ENCODE results near the gene RPAP2. TPM values are rescaled to one million over a fixed set of nuclear protein-coding genes. Genes with fewer than 3 reads are reported as not detected.

The RPAP2 gene
- total RNA-seq (2021; fragmentation: NEBNext Ultra II Directional; extraction: Animal tissue kit (Norgen Biotek cat#: 25700)) (27.5 and 28.4 TPM in 2 replicates), polyA plus RNA-seq (2011; rRNA removed) (3.9 and 7.9 TPM in 2 replicates), polyA minus RNA-seq (2011; rRNA and poly(A)+ RNA removed) (8.5 and 15.9 TPM in 2 replicates)
- polyA plus RNA-seq (2011; cell fraction: cytosol; rRNA removed) = 6.8 TPM
- polyA plus RNA-seq (2011; cell fraction: nucleus; rRNA removed) = 4.0 TPM
- polyA plus RNA-seq (2012, experiment 1 of 2) = 6.4 to 11.8 TPM (median 7.5 TPM) in 4 replicates
- polyA plus RNA-seq (2012, experiment 2 of 2) = 0.37 TPM
- polyA plus RNA-seq (2013, experiment 1 of 2) = 12.1 TPM
- 11.6 TPM for polyA plus RNA-seq (2013, experiment 2 of 2)
- 3.4 TPM for polyA minus RNA-seq (2011; cell fraction: cytosol; rRNA and poly(A)+ RNA removed)
- 25.4 TPM for polyA minus RNA-seq (2011; cell fraction: nucleus; rRNA and poly(A)+ RNA removed)
- long read RNA-seq, experiment 1, full-length matches to known transcripts = 2 of 6 reads
- long read RNA-seq, experiment 1, partial matches to known transcripts = 1 of 6 reads
- long read RNA-seq, experiment 1, other reads (novel, unspliced or antisense) = 3 of 6 reads
- long read RNA-seq, experiment 2, full-length matches to known transcripts = 6 of 12 reads
- long read RNA-seq, experiment 2, partial matches to known transcripts = 4 of 12 reads
- long read RNA-seq, experiment 2, other reads (novel, unspliced or antisense) = 2 of 12 reads

DNA sequence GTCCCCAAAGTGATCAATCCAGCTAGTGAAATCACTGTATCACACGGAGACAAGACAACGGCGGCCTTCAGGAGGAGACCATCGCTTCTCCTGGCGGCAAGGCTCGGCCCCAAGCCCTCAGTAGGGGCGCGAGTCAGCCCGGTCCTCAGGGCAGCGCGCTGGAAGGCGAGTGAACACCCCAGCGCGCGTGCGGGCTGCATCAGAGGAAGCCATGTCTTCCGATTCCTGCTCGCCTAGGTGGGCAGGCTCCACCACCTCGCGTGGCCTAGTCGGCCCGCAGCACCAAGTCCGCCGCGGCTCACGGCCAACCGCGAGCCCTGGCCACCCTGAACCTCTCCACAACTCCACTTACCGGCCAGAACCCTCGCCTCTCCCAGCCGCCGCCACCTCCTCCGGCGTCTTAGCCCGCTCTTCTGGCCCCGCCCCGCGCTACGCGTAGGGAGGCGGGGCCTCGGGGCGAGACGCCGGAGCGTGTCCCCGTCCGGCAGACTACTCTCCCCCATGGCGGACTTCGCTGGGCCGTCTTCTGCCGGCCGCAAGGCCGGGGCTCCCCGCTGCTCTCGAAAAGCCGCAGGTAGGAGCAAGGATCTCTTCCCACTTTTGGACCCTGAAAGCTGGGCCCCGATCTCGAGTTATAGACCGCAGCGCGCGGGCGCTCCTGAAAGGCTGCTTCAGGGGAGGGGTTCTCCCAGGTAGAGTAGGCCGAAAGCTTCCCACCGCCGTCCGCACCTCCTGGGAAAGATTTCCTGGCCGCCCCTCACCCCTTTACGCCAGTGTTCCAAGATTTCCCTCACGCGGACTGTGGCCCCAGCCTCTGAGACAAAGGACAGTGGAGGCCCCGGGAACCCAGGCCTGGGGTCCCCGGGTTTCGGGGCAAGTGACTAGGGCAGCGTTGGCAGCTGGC is at the start of gene RPAP2, which contains the start of gene GLMN:
TSS of gene RPAP2 (plus strand) at position 487 of the 904 bp plus-strand sequence. CDS start at position 502, 15 bp downstream.
TSS of gene GLMN (minus strand) at position 415 of the 904 bp plus-strand sequence. CDS start 988 bp downstream, outside the sequence.
- H2BK12ac ChIP-seq (ENCODE audit: low read depth, low read length) = no peak within 1 kb of the TSS
- peak within 1 kb of the TSS; percentile 92 to 98 (median 96) for H3K9ac ChIP-seq (replicated peaks in 1 of 4; ENCODE audit: extremely low read depth in 1 of 4, low read depth in 3 of 4, low read length in 3 of 4)
- H4K5ac ChIP-seq (ENCODE audit: insufficient read length, low read depth, low read length) = peak within 1 kb of the TSS; percentile 81
- POLR2A ChIA-PET (ENCODE audit: partially characterized antibody) = interaction anchor here (0.6 to 1.5 kb wide), 11 partner anchors 11 to 520 kb away, joined by 3 to 5 read pairs (median 3); no protein-coding TSS in a partner anchor
- no peak within 1 kb of the TSS for H2AK5ac ChIP-seq (ENCODE audit: low read depth, low read length)
- peak within 1 kb of the TSS; percentile 98 for H3K18ac ChIP-seq (ENCODE audit: extremely low read depth, low read length)
- H2AFZ ChIP-seq (ENCODE audit: low read length) = peak within 1 kb of the TSS; percentile 97; the same call in 1 of the 2 replicates
- H3K79me1 ChIP-seq (ENCODE audit: low read depth, low read length) = no peaks in the 10 kb centered on the region
- FAIRE-seq (no peak), DNase-seq (ENCODE audit: low read depth in 1 of 2, low spot score in 2 of 2) (peak; percentile 46 to 85)
- H3K4me2 ChIP-seq (ENCODE audit: insufficient read depth in 1 of 2, low read depth in 2 of 2, low read length in 2 of 2) = peak within 1 kb of the TSS; percentile 72 to 83
- H3K14ac ChIP-seq (ENCODE audit: insufficient read length) = no peak within 1 kb of the TSS
- CTCF ChIA-PET (ENCODE audit: partially characterized antibody) = interaction anchor here (0.7 to 0.9 kb wide), 3 partner anchors 19 to 556 kb away, joined by 3 read pairs; no protein-coding TSS in a partner anchor
- peak within 1 kb of the TSS; percentile 69 for H3K4ac ChIP-seq (replicated peaks; ENCODE audit: insufficient read length, low read depth, low read length)
- peak within 1 kb of the TSS; percentile 99 for H4K91ac ChIP-seq (replicated peaks; ENCODE audit: insufficient read length, low read length)
- H2BK15ac ChIP-seq (ENCODE audit: low read length) = no peak within 1 kb of the TSS; the same call in 1 of the 2 replicates
- H3K9me3 ChIP-seq (ENCODE audit: insufficient read depth in 2 of 2, low read depth in 1 of 2, low read length in 1 of 2) = no peaks in the 10 kb centered on the region
- peak within 1 kb of the TSS; percentile 99 for H2BK5ac ChIP-seq (ENCODE audit: low read depth, low read length)
- H3K79me2 ChIP-seq (ENCODE audit: control insufficient read depth in 1 of 2, insufficient read depth in 2 of 2, low read length in 2 of 2) = peaks cover 0 to 22% of the 10 kb centered on the region in 2 experiments; a peak in 2 of 4 replicates
- no peak within 1 kb of the TSS for H2BK20ac ChIP-seq (ENCODE audit: low read length)
- H3K4me1 ChIP-seq (replicated peaks in 1 of 4; ENCODE audit: control insufficient read depth in 3 of 4, insufficient read depth in 4 of 4, low read length in 3 of 4) = peaks cover 0 to 3% (median 1%) of the 10 kb centered on the region in 4 experiments; a peak in 4 of 7 replicates
- peak within 1 kb of the TSS; percentile 97 for H4K8ac ChIP-seq (ENCODE audit: extremely low read depth, insufficient read depth, low read length)
- H3K23ac ChIP-seq (ENCODE audit: insufficient read length) = no peak within 1 kb of the TSS
- H3K23me2 ChIP-seq (ENCODE audit: low read depth, low read length) = peaks cover 3% of the 10 kb centered on the region; the same call in 1 of the 2 replicates
- H3K36me3 ChIP-seq (ENCODE audit: control insufficient read depth in 2 of 4, insufficient read depth in 4 of 4, low read length in 3 of 4) = peaks cover 5 to 48% (median 16%) of the 10 kb centered on the region in 4 experiments; a peak in 6 of 8 replicates
- H3K27ac ChIP-seq (ENCODE audit: low read depth, low read length) = peak within 1 kb of the TSS; percentile 99
- H2BK120ac ChIP-seq (replicated peaks; ENCODE audit: low read depth, low read length) = peak within 1 kb of the TSS; percentile 94
- H3K4me3 ChIP-seq (ENCODE audit: extremely low read depth in 1 of 4, insufficient read depth in 2 of 4, low read depth in 3 of 4, low read length in 4 of 4) = peak within 1 kb of the TSS; percentile 85 to 96 (median 92)
- no peaks in the 10 kb centered on the region for H3K27me3 ChIP-seq (replicated peaks in 1 of 4; ENCODE audit: control insufficient read depth in 3 of 4, extremely low read depth in 1 of 4, insufficient read depth in 3 of 4, low read length in 3 of 4)
- WGBS, 2 experiments (ENCODE audit: extremely low coverage in 1 of 2, insufficient coverage in 1 of 2, insufficient read length in 1 of 2, insufficient replicate concordance in 2 of 2, low coverage in 1 of 2, low lambda C conversion rate in 2 of 2, missing lambda C conversion rate in 1 of 2) = 1% methylated on average over 66 of the region's 76 CpGs; no CpG with 5 or more reads in 1 of the 2 experiments
- H3K56ac ChIP-seq (replicated peaks; ENCODE audit: insufficient read length, low read depth, low read length) = peak within 1 kb of the TSS; percentile 97
- no peaks in the 10 kb centered on the region for H4K20me1 ChIP-seq (replicated peaks in 1 of 2; ENCODE audit: control insufficient read depth in 1 of 2, insufficient read depth in 2 of 2, low read length in 2 of 2)
- no peak for TF ChIP-seq KDM1A (IDR thresholded peaks at IDR 0.05; ENCODE audit: borderline replicate concordance, low read length)
- peak in 1 of 2 experiments; percentile 71; a peak in 2 of 4 replicates for TF ChIP-seq SIN3A (conservative IDR thresholded peaks at IDR 0.05 in 1 of 2, IDR thresholded peaks at IDR 0.05 in 1 of 2; ENCODE audit: low read depth in 1 of 2, low read length in 2 of 2)
- no peak for TF ChIP-seq MAFK (IDR thresholded peaks at IDR 0.05; ENCODE audit: low read depth, low read length)
- TF ChIP-seq SIX5 (IDR thresholded peaks at IDR 0.05; ENCODE audit: low read depth, low read length) = no peak
- peak; percentile 94 to 96 for TF ChIP-seq POLR2A (IDR thresholded peaks at IDR 0.05; ENCODE audit: control extremely low read depth in 1 of 2, low read depth in 2 of 2, low read length in 2 of 2)
- TF ChIP-seq ASH2L (IDR thresholded peaks at IDR 0.05; ENCODE audit: low read length) = peak; percentile 41
- no peak for TF ChIP-seq SRF (IDR thresholded peaks at IDR 0.05; ENCODE audit: low read depth, low read length)
- TF ChIP-seq BRCA1 (IDR thresholded peaks at IDR 0.05; ENCODE audit: low read depth, low read length) = no peak

Data from H1 (cell line).